K562 (cell line): Measurements from ENCODE around the gene ISL1. TPM values are rescaled to one million over a fixed set of nuclear protein-coding genes. Genes with fewer than 3 reads are reported as not detected.

Experiments used
- ATAC-seq: fragments of 200-7000 bp; cut with Tn5 transposase; 3 replicates; pipeline ENCODE4 v1.9.1; 2020; ENCODE audit warnings: moderate library complexity
- BruUV-seq: library from RNA; stranded (reverse); fragments of 400-500 nt; replicated peaks from 2 replicates; lab custom pipeline; 2021; lab: Mats Ljungman, UMichigan
- CTCF ChIA-PET: fragments of 300-600 bp; formaldehyde crosslinking; extraction: SDS; loops from one replicate; lab custom pipeline; 2021; ENCODE audit warnings: low intra/inter-chr PET ratio; lab: Yijun Ruan, JAX
- POLR2A ChIA-PET: fragments of 300-600, 350-650 bp; sonication (Branson Sonifier 250); formaldehyde crosslinking; extraction: SDS; loops from one replicate; lab custom pipeline; 2021; ENCODE audit warnings: antibody characterized with exemption, inconsistent platforms; lab: Yijun Ruan, JAX
- DNase-seq, 4 experiments: peaks; one replicate each; pipeline versions ENCODE4 v3.0.0 to v3.0.0-alpha.2; 2011 to 2018; ENCODE audit warnings: low spot score in 3 of 4, mixed read lengths in 3 of 4; ENCODE audit errors: extremely low read depth in 1 of 4
- FAIRE-seq: peaks from 2 replicates; lab custom pipeline; 2011; peaks lifted over from hg19 to GRCh38; lab: Jason Lieb, UNC
- H2AFZ ChIP-seq: 2 replicates; pipeline ENCODE4 v1.6.0; 2011; ENCODE audit warnings: low read depth, low read length, control low read depth, inconsistent platforms
- H3K27ac ChIP-seq: fragments of 200-600 bp; 3 replicates; pipeline ENCODE4 v1.8.0; 2011; ENCODE audit warnings: low read depth, mild to moderate bottlenecking, control low read depth, inconsistent platforms, low read length, moderate library complexity, mixed read lengths; ENCODE audit errors: extremely low read depth
- H3K27me3 ChIP-seq, 2 experiments: fragments of 300-600 bp in 1 of 2; 2 replicates in 1 of 2; 3 replicates in 1 of 2; pipeline versions ENCODE4 v1.6.0 to v1.8.0; 2011; ENCODE audit warnings: inconsistent platforms in 2 of 2, low read length in 2 of 2, mild to moderate bottlenecking in 1 of 2, mixed read lengths in 1 of 2, moderate library complexity in 1 of 2; ENCODE audit not compliant: control insufficient read depth in 2 of 2, insufficient read depth in 2 of 2
- H3K36me3 ChIP-seq: fragments of 300-600 bp; 3 replicates; pipeline ENCODE4 v1.8.0; 2011; ENCODE audit warnings: mild to moderate bottlenecking, low read length, inconsistent platforms; ENCODE audit not compliant: control insufficient read depth, insufficient read depth
- H3K4me1 ChIP-seq, 2 experiments: fragments of 200-600 bp in 1 of 2; replicated peaks in 1 of 2; 2 replicates in 1 of 2; 3 replicates in 1 of 2; pipeline versions ENCODE4 v1.5.1 to v1.8.0; 2011; ENCODE audit warnings: inconsistent platforms in 2 of 2, low read length in 2 of 2, mild to moderate bottlenecking in 1 of 2, mixed read lengths in 1 of 2, moderate library complexity in 1 of 2; ENCODE audit not compliant: control insufficient read depth in 2 of 2, insufficient read depth in 2 of 2
- H3K4me2 ChIP-seq: 2 replicates; pipeline ENCODE4 v1.6.1; 2011; ENCODE audit warnings: low read length, control low read depth, inconsistent platforms, mixed read lengths; ENCODE audit not compliant: insufficient read depth
- H3K4me3 ChIP-seq: fragments of 200-600 bp; sonication (generic), shearing (Covaris generic); 2 replicates; pipeline ENCODE4 v1.5.1; 2016; ENCODE audit warnings: control low read depth, inconsistent platforms
- H3K79me2 ChIP-seq: fragments of 200-600 bp; 3 replicates; pipeline ENCODE4 v1.8.0; 2011; ENCODE audit warnings: low read length, inconsistent platforms; ENCODE audit not compliant: control insufficient read depth, insufficient read depth
- H3K9ac ChIP-seq, 2 experiments: 2 replicates each; pipeline versions ENCODE4 v1.6.0 to v1.6.1; 2011; ENCODE audit warnings: low read depth in 2 of 2, low read length in 2 of 2, control low read depth in 1 of 2, inconsistent platforms in 1 of 2, mild to moderate bottlenecking in 1 of 2, mixed read lengths in 1 of 2; ENCODE audit not compliant: insufficient read depth in 1 of 2
- H3K9me1 ChIP-seq: one replicate; pipeline ENCODE4 v1.6.0; 2011; ENCODE audit warnings: inconsistent platforms, mild to moderate bottlenecking, low read length, moderate library complexity; ENCODE audit not compliant: control insufficient read depth, insufficient read depth
- H3K9me3 ChIP-seq: replicated peaks from 2 replicates; pipeline ENCODE4 v1.5.1; 2011; ENCODE audit warnings: low read depth, low read length, inconsistent platforms; ENCODE audit not compliant: control insufficient read depth, insufficient read depth
- H4K20me1 ChIP-seq: replicated peaks from 2 replicates; pipeline ENCODE4 v1.6.1; 2011; ENCODE audit warnings: low read length, inconsistent platforms, mixed read lengths; ENCODE audit not compliant: control insufficient read depth, insufficient read depth
- ARID1B ChIP-seq: fragments of 450-650 bp; IDR thresholded peaks from 2 replicates; pipeline ENCODE4 v1.6.1; 2016; ENCODE audit warnings: antibody characterized with exemption, mild to moderate bottlenecking, inconsistent platforms
- BHLHE40 ChIP-seq: IDR thresholded peaks from 2 replicates; pipeline ENCODE4 v1.6.1; 2011; ENCODE audit warnings: low read length, improper control_type of control experiment
- CBX8 ChIP-seq: fragments of 200-600 bp; sonication (generic); IDR thresholded peaks from 2 replicates; pipeline ENCODE4 v1.6.1; 2012; ENCODE audit warnings: borderline replicate concordance, mixed run types, low read depth, mild to moderate bottlenecking, moderate library complexity, mixed read lengths, low read length, control low read depth, inconsistent platforms; ENCODE audit not compliant: poor library complexity, severe bottlenecking; ENCODE audit errors: extremely low read depth
- FOXA3 ChIP-seq, 2 experiments: fragments of 450-650 bp in 1 of 2; sonication (generic) in 1 of 2; formaldehyde crosslinking; IDR thresholded peaks in 1 of 2; conservative IDR thresholded peaks in 1 of 2; 2 replicates each; pipeline versions ENCODE4 v1.4.0 to v1.8.0; 2020 to 2022; ENCODE audit warnings: mild to moderate bottlenecking in 2 of 2, missing genetic modification reagents in 1 of 2
- HDAC6 ChIP-seq: IDR thresholded peaks from 2 replicates; pipeline ENCODE4 v1.6.1; 2012; ENCODE audit warnings: low read depth, mild to moderate bottlenecking, control low read depth, inconsistent platforms, low read length, moderate library complexity
- NFIX ChIP-seq: fragments of 250-450 bp; sonication (Bioruptor Pico); IDR thresholded peaks from 2 replicates; pipeline ENCODE4 v1.4.0; 2020; ENCODE audit warnings: low read depth, mild to moderate bottlenecking, moderate library complexity
- ZEB2 ChIP-seq: fragments of 450-650 bp; IDR thresholded peaks from 2 replicates; pipeline ENCODE4 v1.6.1; 2016
- WGBS: fragments of 100-300 bp; shearing (Covaris generic); methylation state at CpG from one replicate; pipeline ENCODE4 v1.1.6; 2016; ENCODE audit warnings: low coverage, mixed read lengths; ENCODE audit not compliant: insufficient coverage; ENCODE audit errors: missing lambda C conversion rate; 5-methylcytosine and 5-hydroxymethylcytosine counted together
- in situ Hi-C: fragments of 300-500 bp; cut with MboI; formaldehyde crosslinking; loops from 4 replicates; pipeline ENCODE4 v1.15.0; 2018; ENCODE audit warnings: inconsistent platforms, mixed read lengths
- intact Hi-C: fragments of 100-400 bp; cut with micrococcal nuclease; formaldehyde crosslinking; loops from 2 replicates; pipeline ENCODE4 v1.14.2; 2022
- polyA plus RNA-seq, 8 experiments: library from polyadenylated mRNA; depleted of rRNA in 4 of 8; stranded (reverse) in 5 of 8; unstranded in 3 of 8; fragments of >200 nt; fragmentation: Nextera tagmentation in 2 of 8; fragmentation: Illumina TruSeq in 1 of 8; extraction: Ambion mirVana in 2 of 8; extraction: Trizol in 1 of 8; gene quantifications; 2 replicates each; pipeline versions ENCODE4 v1.2.1 to v1.2.3, GENCODE V29; 2011 to 2014; ENCODE audit warnings: inconsistent platforms in 1 of 8, missing spikeins in 1 of 8
- total RNA-seq, 7 experiments: library from RNA; depleted of rRNA in 6 of 7; stranded (reverse); fragments of >200 nt in 6 of 7; fragmentation: Illumina TruSeq in 2 of 7; extraction: Trizol in 2 of 7; gene quantifications; 2 replicates each; pipeline versions ENCODE4 v1.2.1 to v1.2.3, GENCODE V29; 2011 to 2021; ENCODE audit warnings: low replicate concordance in 1 of 7
- TF ChIP-seq, protein P1 (sequence below): fragments of 450-650 bp; conservative IDR thresholded peaks from 2 replicates; pipeline ENCODE4 v1.6.1; 2016; ENCODE audit warnings: missing genetic modification characterization, low read depth, mild to moderate bottlenecking, missing compliant biosample characterization, moderate library complexity

Gene ISL1
- total and polyA plus RNA-seq, 9 of the 15 experiments (the other 6 are each of a cell fraction or from before 2014, with no cell fraction given): not detected

DNA sequence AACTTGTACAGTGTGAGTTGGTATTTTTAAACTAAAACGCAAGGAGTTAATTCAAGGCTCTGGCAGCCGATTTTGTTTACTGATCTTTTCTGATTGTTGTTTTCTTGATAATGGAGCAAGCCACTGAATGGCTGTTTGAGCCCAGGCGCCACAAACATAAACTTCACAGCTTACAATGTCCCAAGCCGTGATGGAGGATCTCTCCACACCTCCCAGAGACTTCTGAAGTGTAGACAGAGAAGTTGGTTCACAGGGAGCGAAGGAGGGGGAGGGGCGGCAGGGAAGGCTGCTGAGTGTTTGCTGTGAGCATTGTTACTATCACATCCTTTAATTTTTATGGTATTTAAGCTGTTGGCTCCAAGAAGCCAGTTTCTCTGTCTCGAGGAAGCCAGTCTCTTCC lies 14.7 kb downstream of the ISL1 start (continued):
- TF ChIP-seq, protein P1, sequence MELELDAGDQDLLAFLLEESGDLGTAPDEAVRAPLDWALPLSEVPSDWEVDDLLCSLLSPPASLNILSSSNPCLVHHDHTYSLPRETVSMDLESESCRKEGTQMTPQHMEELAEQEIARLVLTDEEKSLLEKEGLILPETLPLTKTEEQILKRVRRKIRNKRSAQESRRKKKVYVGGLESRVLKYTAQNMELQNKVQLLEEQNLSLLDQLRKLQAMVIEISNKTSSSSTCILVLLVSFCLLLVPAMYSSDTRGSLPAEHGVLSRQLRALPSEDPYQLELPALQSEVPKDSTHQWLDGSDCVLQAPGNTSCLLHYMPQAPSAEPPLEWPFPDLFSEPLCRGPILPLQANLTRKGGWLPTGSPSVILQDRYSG (tag): no peak
- TF ChIP-seq CBX8: no peak
- TF ChIP-seq ARID1B: no peak
- TF ChIP-seq ZEB2: no peak
- no peak for TF ChIP-seq FOXA3 (CRISPR knock-in tag; conservative IDR thresholded peaks at IDR 0.05 in 1 of 2, IDR thresholded peaks at IDR 0.05 in 1 of 2)
- TF ChIP-seq BHLHE40: no peak

DNA sequence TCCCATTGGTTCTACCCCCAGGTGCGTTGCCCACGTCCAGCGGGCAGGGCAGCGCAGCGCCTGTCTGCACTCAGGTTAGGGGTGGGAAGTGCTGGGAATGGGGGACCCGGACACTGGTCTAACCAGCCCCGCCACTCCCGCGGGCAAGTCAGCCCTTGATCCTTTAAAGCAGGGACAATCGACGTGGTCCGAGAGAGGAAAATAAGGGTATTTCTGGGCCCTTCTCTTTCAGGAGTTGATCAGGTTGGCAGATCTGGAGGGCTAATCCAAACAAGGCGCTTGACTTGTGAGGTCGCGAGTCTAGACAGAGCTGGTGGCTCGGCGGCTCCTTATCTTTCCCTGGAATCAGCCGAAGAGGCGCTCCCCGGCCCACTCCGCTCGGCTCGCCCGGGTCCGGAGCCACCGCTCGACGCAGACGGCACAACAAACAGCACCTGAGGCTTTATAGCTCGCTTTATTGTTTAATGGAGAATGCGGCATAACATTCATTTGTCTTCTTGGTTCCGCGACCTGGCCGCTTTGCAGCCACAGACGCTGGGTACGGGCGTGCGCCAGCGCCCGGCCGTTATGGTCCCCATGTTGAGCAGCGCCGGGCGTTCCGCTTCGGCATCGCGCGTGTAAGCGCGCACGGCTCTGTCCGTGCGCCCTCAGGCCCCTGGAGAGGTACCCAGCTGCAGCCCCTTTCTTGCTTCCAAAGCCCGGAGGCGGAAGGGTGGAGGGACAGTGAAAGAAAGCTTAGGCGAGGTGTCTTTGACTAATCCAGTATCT lies 15.8 kb downstream of the ISL1 start:
- Histone ChIP-seq H4K20me1 (no peaks in the 10 kb centered on the region), H3K36me3 (no peaks in the 10 kb centered on the region), H3K79me2 (no peaks in the 10 kb centered on the region), H2AFZ (no peak overlapping the region), H3K9me1 (no peaks in the 10 kb centered on the region), H3K4me1 (peaks cover 0 to 6% of the 10 kb centered on the region in 2 experiments; a peak in 1 of 5 replicates), H3K4me3 (no peak overlapping the region), H3K27me3 (no peaks in the 10 kb centered on the region), H3K4me2 (no peak overlapping the region), H3K27ac (no peak overlapping the region), H3K9me3 (no peaks in the 10 kb centered on the region), H3K9ac (no peak overlapping the region)
- intact Hi-C loops (no loop called here), in situ Hi-C loops (loop anchor here (25.0 kb wide), 1 partner anchor 1263 kb away; no protein-coding TSS in a partner anchor)
- no TSS peak for BruUV-seq
- ChIA-PET CTCF (no interaction called here), POLR2A (no interaction called here)
- WGBS: 5% methylated on average over 56 of the region's 57 CpGs
- 0 out of 2 replicates have a peak, but pooled peaks have one; percentile 17 for TF ChIP-seq HDAC6
- no peak for TF ChIP-seq NFIX
- FAIRE-seq (no peak), DNase-seq (no peak), ATAC-seq (no peak)
